Activated T-helper 1 cell treated with Interleukin-2 at 50 U/mL for 16 hours (primary cell): ENCODE results near the gene LAPTM4A.
"Not testable (repeated sequence)": the region's sequence is repeated elsewhere in the genome, so short reads cannot be mapped to it uniquely, and the experiment has no call there.

Experiments
- DNase-seq: peaks from one replicate; pipeline ENCODE4 v3.0.0-alpha.2; 2020; ENCODE audit warnings: low read depth

Gene LAPTM4A

GRCh38 chr2:20076757-20077156 lies 25.3 kb upstream of the LAPTM4A start:
- no peak for DNase-seq

DNA sequence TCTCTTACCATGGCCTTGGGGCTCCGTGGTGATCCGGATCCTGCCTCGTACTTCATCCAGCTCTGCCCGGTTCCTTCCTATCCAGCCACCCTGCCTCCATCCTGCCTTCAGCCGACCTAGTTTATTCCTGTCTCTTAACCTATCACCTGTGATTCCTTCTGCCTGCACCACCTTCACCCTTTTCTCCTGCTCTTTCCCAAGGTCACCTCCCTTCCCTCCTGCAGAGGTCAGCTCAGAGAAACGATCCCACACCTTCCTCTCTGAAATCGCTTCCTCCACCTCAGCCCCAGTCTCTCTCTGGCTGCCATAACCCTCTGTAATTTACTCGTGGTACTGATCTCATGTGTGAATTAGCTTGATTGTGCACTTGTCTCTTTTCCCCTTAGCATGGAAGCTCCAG lies 23.5 kb upstream of the LAPTM4A start:
- no peak for DNase-seq

- DNase-seq, result not testable (repeated sequence)
These were observed 22.7 kb upstream of the LAPTM4A start for GRCh38 chr2:20074046-20074648.

GRCh38 chr2:20073460-20073859 lies 22.0 kb upstream of the LAPTM4A start:
- DNase-seq, result no peak

- no peak for DNase-seq
These were observed 21.2 kb upstream of the LAPTM4A start for GRCh38 chr2:20072436-20073158.

GRCh38 chr2:20071397-20072383 lies 20.3 kb upstream of the LAPTM4A start:
- no peak for DNase-seq

- no peak for DNase-seq
These were observed 18.3 kb upstream of the LAPTM4A start for GRCh38 chr2:20069756-20070155.

GRCh38 chr2:20067992-20068584 lies 16.7 kb upstream of the LAPTM4A start:
- no peak for DNase-seq

DNA sequence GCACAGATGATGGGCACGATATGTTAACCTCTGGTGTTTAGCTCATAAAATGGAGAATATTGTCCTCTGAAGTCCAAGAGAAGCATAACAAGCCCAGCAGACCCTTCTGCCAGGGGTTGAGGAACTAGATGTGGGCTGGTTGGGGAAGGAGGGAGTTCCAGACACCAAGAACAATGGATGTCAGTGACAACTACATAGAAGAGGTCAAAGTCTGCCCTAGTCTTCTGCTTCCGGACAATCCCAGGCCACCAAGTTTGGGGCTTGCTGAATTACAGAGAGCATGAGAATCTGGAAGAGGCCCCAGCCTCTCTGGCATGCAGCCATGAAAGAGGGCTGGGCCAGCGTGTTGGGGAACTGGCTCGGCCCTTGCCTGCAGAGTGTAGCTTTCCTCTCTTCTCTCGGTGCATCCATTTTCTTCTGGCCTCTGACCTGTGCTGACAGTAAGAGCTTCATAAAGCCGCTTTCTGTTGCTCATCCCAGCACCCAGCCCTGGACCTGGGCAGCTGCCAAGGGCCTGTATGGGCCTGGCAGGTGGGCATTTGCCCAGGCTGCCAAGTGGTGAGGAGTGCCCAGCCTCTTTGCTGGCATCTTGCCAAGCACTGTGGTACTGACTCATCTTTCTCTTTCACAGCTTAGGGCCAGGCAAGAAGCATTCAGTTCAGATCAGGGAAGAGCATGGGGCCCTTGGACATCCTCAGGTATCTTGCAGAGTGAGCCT lies 14.6 kb upstream of the LAPTM4A start:
- DNase-seq, result no peak

- no peak for DNase-seq
These were observed 13.4 kb upstream of the LAPTM4A start for GRCh38 chr2:20064841-20065240.

DNA sequence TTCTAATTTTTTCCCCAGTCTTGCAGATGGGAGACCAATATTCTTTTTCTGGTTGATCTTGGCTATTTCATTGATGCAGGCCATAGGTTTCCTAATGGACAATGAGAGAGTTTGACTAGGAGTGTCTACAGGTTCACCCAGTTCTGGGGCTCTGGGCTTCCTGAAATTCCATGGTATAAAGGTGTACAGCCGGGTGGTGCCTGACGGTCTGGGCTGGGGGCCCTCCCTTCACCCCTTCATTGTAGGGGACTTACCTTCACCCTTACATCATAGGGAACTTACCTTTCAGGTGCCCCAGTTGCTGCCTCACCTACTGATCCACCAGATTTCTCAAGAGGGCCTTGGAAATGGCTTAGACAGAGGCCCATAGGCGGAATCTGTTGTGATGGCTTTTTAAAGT lies 13.0 kb upstream of the LAPTM4A start:
- no peak for DNase-seq

- DNase-seq, result no peak
These were observed 11.5 kb upstream of the LAPTM4A start for GRCh38 chr2:20062615-20063545.

GRCh38 chr2:20061940-20062339 lies 10.5 kb upstream of the LAPTM4A start:
- DNase-seq, result no peak

DNA sequence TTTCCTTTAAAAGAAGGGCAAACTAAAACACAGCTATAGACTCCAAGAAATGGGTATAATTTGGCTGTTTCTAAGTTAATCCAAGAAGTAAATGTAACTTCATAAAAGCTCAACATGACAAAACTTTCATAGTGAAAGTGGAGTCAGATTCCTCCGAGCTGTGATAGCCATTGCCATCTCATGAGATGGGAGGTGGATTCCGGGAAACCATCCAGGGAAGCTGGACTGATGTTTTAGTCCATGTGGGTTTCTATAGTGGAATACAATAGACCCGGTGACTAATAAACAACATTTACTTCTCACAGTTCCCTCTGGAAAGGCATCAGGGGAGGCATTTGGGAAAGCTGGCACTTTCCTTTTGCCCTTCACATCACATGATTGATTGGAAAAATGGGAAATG lies 10.0 kb upstream of the LAPTM4A start:
- no peak for DNase-seq

DNA sequence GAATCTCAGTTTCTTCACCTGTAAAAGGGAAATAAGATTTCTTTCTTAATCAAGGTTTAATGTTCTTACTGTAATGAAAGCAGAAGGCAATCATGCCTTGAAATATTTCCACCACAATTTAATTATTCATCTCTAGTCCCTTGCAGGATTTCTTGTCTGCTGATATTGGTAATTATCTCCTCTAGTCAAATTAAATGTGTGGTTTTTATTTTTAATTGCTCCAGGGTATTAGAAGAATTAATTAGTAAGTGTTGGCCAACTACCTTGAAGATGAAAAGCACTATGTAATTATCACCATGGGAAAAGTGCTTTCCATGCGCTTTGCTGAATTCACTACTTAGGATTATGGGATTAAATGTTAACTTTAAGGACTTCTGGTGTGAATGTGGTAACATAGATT lies 8.7 kb upstream of the LAPTM4A start:
- no peak for DNase-seq

GRCh38 chr2:20057268-20057667 lies 5.8 kb upstream of the LAPTM4A start:
- DNase-seq, result no peak

DNA sequence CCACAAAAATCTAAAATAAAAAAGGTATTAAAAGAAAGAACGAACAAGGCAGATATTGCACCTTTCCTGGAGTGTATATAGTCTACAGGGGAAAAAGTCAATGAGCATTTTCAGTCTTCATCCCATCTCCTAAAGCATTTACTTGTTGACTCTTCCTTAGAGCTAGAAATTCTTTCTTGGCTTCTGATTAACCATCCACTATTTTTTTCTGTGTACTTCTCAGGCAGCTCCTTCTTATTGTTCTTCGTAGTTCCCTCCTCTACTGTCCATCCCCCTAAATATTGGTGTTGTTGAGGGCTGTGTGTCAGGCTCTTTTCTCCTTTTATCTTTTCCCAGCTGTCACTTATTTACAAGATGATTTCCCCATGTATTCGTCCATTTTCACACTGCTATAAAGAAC lies 3.5 kb upstream of the LAPTM4A start:
- no peak for DNase-seq

DNA sequence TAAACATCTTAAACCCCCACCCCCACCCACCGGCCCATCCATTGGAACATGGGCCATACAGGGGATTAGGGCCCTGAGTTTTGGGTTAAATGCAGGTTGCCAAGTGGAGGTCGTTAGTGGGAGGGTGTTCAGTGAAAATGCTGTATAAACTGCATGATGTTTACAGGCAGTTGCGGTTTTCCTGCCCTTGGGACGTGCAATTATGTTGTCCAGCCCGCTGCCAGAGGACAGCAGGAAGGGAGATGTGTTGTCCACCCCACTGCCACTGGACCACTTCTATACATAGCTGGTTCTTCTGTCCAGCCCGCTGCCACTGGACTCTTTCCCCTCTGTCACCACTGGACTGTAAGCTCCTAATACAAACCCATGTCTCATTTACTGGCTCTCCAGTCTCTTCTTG lies 2.7 kb upstream of the LAPTM4A start:
- no peak for DNase-seq

GRCh38 chr2:20052861-20053281 lies 1.4 kb upstream of the LAPTM4A start:
- no peak for DNase-seq

GRCh38 chr2:20052229-20052851 lies 912 bp upstream of the LAPTM4A start:
- no peak for DNase-seq
